Posterior vena cava (tissue), 2 donors: ENCODE results near the gene ATP11B. TPM values are rescaled to one million over a fixed set of nuclear protein-coding genes. Genes with fewer than 3 reads are reported as not detected.

ENCODE experiments used
- DNase-seq: peaks from one replicate; pipeline ENCODE4 v3.0.0-alpha.2; 2020; ENCODE audit warnings: low spot score
- intact Hi-C, 2 donors: fragments of 100-400 bp; cut with DNase I; formaldehyde crosslinking; loops; one replicate each; pipeline versions ENCODE4 v1.14.1 to v1.14.2; 2022 to 2023
- long read RNA-seq, 2 donors: library from polyadenylated mRNA; unstranded; transcript quantifications; one replicate each; pipeline ENCODE4 v2.0.0, GENCODE V29; 2020 to 2021
- total RNA-seq, 2 donors: library from RNA; stranded (reverse); fragmentation: NEBNext Ultra II Directional; extraction: Animal tissue kit (Norgen Biotek cat#: 25700); gene quantifications; one replicate each; pipeline ENCODE4 v1.2.1, GENCODE V29; 2021
- donor health status: DM: yes; HTN: yes; CAD: no.
- donor health status: DM: yes; HTN: yes; CAD: no.

Gene ATP11B
- 10 to 100 TPM; 44.3 to 57.6 TPM for total RNA-seq
- long read RNA-seq, donor 1, full-length matches to known transcripts = 1 of 10 reads
- long read RNA-seq, donor 1, partial matches to known transcripts = 3 of 10 reads
- long read RNA-seq, donor 1, other reads (novel, unspliced or antisense) = 6 of 10 reads
- long read RNA-seq, donor 2, partial matches to known transcripts = 0 of 2 reads
- long read RNA-seq, donor 2, other reads (novel, unspliced or antisense) = 2 of 2 reads

DNA sequence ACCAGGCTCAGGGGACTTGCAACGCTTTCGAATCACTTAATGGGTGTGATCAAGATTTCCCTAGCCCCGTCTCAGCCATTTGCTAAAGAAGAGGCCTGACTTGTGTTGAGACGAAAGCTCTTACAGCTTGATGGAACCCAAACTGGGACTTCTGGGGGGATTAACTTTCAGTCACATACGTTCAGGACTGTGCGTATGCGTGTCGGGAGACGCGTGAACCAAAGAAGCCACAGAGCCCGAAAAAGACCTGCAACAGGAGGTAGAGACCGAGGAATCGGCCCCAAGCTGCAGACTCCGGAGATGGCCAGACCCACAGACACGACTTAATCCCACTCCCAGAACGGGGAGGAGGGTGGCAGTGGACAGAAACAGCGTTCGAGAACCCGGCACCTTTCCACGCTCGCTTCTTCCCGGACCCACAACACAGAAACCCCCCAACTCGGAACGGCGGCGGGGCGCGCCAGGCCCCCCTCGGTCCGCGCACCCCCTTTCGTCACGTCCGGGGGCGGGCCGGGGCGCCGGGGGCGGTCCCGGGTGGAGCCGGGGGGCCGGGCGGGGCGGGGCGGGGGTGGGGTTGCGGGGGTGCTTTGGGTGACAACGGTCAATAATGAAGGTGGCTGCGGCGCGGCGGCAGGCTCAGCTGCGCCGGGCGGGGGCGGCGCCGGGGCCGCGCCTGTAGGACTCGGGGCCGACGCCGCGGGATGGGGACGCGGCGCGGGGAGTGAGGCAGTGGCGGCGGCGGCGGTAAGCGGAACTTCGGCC is at the start of gene ATP11B:
TSS of gene ATP11B (plus strand) at position 604 of the 762 bp plus-strand sequence. CDS start 256 bp downstream, outside the sequence.
- DNase-seq = peak; percentile 91
- intact Hi-C loops = no loop called here

- no peak for DNase-seq
- intact Hi-C loops = no loop called here
Measured at GRCh38 chr3:182746959-182747358, 46.3 kb upstream of the ATP11B start.

DNA sequence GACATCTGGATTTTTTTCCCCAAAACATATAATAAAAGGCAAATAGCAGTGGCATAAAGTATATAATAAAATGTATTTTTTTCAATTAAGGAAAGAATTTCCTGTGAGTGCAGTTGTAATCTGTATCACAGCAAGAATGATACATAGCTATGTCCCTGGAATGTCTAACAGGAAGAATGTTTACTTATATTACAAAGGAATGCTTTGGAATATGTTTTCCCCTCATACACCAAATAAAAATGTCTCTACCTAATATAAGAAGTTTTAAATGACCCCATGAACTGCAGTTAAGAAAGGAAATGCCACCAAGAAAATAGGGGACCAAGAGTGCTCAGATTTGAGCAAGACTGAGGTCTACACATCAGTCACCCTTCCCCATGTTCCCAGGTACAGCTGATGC is 38.0 kb upstream of the ATP11B start:
- no peak for DNase-seq
- intact Hi-C loops = no loop called here

- intact Hi-C loops = no loop called here
Measured at GRCh38 chr3:182755712-182756111, 37.6 kb upstream of the ATP11B start.

GRCh38 chr3:182760576-182761164 is 32.6 kb upstream of the ATP11B start:
- intact Hi-C loops = no loop called here

More at GRCh38 chr3:182755712-182756111, 37.6 kb upstream of the ATP11B start:
- DNase-seq = no peak

GRCh38 chr3:182763896-182764295 is 29.4 kb upstream of the ATP11B start:
- intact Hi-C loops = no loop called here
- DNase-seq = no peak

More at GRCh38 chr3:182760576-182761164, 32.6 kb upstream of the ATP11B start:
- no peak for DNase-seq

DNA sequence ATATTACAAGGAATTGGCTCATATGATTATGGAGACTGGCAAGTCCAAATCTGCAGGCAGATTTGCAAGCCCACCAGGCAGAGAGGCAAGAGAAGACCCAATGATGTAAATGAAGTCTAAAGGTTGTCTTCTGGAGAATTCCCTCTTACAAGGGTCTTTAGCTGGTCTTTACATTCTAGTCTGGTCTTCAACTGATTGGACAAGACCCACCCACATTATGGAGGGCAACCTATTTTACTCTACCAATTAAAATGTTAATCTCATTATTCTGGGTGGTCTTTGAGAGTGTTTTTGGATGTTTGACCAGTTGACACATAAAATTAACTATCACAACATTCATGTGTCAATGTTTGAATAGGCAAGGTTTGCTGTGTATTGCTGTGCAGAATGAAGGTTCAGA is 28.0 kb upstream of the ATP11B start:
- intact Hi-C loops = no loop called here
- DNase-seq = no peak

GRCh38 chr3:182766099-182766498 is 27.2 kb upstream of the ATP11B start:
- intact Hi-C loops = no loop called here
- DNase-seq = no peak

DNA sequence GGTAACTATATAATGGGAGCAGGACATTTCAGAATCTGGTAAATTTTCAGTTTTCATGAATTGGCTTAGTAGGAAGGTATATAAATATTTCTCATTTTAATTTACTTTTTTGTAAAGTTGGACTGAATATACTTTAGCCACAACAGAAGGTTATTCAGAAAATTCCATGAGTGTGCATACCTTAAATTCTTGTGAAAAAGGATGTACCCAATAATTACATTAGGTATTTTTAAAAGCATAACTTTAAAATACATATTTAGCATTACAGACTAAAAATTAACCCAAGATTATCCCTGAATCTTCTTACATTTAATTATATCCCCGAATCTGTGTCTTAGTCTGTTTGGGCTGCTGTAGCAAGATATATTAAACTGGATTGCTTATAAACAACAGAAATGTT is 24.9 kb upstream of the ATP11B start:
- intact Hi-C loops = no loop called here
- DNase-seq = no peak

DNA sequence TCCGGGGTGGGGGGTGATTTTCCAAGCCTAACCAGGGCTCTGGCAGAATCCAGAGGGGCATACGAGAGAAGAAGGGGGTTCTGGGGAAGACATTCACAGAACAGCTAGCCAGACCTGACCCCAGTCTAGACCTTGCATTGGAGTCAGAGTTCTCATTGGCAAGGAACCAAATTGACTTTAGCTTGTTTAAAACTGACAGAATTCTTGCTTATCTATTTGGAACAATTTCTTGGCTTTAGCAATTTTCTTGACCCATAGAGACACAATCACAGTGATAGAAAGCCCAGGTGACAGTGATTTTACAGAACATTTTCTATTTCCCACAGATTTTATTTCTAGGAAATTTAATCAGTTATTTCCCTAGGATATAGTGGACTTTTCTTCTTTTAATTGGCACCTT is 23.6 kb upstream of the ATP11B start:
- DNase-seq = no peak
- intact Hi-C loops = no loop called here

DNA sequence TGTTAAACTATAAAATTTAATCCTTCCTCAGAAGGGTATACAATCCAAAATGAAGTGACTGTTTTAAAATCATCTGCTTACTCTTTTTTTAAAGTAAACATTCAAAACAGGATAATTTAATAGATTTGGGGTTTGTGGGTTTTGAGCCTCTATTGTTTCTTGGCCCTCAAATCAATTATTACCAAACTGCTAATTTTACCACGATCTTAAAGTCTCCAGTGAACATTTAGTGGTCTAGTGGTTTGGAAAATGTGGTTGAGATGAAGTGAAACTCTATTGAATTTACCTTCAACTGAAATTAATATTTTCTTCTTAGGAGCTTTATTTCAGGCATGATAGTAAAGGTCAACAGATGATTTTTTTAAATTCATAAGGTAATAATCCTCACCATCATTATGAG is 11.2 kb upstream of the ATP11B start:
- no peak for DNase-seq
- intact Hi-C loops = no loop called here

DNA sequence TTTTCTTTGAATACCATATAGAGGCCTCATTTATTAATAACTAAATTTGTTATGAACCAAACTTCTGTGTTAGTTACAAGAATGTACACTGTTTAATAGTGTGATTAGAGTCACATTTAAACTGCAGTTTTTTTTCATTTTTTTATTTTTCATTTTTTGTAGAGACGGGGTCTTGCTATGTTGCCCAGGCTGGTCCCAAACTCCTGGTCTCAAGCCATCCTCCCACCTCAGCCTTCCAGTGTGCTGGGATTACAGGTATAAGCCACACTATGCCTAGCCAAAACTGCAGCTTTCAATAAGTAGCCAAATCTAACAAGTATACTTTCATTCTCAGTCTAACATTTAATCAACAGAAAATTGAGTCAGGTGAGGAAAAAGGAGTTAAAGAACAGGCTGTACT is 10.2 kb upstream of the ATP11B start:
- intact Hi-C loops = no loop called here

DNA sequence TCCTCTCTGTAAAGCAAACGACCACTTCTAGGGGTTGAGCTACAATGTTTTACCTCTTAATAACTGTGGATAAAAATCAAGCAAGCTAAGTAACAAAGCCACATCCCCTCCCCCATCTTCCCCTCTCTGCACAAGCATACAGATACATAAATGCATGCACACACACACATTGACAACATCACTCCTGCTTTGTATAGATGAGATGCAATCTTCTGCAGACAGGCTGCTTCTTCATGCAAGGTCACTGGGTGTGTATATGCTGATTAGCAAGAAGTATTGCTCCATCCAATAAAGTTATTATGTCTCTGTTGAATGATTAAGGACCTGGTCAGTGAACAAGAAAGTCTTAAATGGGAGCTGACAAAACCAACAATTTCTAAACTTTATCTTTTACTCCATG is 8.8 kb upstream of the ATP11B start:
- no peak for DNase-seq

More for the DNA sequence above, 10.2 kb upstream of the ATP11B start:
- DNase-seq = no peak

DNA sequence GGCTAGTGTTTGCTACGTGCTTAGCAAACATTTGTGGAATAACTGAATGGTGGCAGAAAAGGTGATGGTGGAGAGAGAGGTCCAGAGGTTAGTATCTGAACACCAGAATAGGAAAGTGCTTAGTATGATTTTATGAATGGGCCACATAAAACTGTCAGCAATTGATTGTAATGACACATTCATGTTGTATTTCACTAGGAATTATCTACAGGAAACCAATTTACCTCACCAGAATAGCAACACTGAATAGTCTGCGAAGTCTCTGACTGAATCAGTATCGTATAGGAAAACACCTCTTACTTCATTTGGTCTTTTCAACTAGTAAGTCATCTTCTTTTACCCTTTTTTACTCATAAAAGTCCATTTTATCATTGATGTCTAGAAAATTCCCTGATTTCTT is 8.2 kb upstream of the ATP11B start:
- no peak for DNase-seq
- intact Hi-C loops = no loop called here

More for the DNA sequence above, 8.8 kb upstream of the ATP11B start:
- intact Hi-C loops = no loop called here

DNA sequence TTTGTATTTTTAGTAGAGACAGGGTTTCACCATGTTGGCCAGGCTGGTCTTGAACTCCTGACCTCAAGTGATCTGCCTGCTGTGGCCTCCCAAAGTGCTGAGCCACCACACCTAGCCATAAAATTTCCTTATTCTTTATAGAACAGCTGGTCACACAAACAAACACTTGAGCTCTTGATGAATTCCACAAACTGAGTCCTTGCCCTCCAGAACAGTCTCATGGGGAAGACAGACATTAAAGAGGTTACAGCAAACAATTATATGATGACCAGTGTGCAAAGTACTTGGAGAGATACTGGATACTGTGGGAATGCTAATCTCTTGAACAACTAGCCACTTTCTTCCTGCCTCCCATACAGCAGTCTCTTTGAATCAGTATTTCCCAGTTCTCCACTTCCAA is 7.5 kb upstream of the ATP11B start:
- intact Hi-C loops = no loop called here
- no peak for DNase-seq

DNA sequence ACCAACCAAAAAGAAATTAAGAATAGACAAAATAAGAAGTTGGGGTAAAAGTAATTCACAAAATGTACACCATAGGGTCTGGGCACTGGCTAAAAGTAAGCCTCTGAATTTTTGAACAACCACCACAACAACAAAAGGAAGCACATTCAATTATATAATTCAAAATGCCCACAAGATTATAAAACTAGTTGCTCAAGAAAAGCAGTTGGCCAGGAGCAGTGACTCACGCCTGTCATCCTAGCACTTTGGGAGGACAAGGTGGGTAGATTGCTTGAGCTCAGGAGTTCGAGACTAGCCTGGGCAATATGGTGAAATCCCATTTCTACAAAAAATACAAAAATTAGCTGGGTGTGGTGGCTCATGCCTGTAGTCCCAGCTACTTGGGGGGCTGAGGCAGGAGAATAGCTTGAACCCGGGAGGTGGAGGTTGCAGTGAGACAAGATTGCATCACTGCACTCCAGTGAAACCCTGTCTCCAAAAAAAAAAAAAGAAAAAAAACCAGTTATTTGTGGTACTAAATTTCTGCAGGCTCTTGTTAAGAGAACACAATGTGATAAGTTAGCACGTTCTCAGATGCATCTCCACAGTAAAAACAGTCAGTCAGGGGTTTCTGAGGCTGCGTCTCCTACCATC is 6.6 kb upstream of the ATP11B start:
- intact Hi-C loops = no loop called here
- DNase-seq = no peak

- DNase-seq = no peak
- intact Hi-C loops = no loop called here
Measured at GRCh38 chr3:182787302-182788036, 5.8 kb upstream of the ATP11B start.

- intact Hi-C loops = no loop called here
Measured at GRCh38 chr3:182789371-182789770, 3.9 kb upstream of the ATP11B start.

DNA sequence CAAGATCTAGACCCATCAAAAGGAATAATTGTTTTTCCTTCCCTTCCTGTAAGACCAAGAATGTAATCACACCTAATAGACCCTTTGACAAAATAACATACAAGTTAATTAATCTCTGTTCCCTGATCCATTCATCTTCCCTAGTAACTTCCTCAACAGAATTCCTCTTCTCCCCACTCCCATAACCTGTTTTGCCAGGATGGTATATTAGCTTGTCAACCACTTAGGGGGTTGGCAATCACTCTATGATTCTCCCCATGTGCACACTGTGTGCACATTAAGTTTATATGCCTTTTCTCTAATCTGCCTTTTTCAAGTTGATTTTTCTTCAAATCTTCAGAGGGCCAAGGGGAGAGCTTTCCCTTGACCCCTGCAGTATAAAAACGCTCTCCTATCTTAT is 2.7 kb upstream of the ATP11B start:
- intact Hi-C loops = no loop called here
- DNase-seq = no peak

More at GRCh38 chr3:182789371-182789770, 3.9 kb upstream of the ATP11B start:
- DNase-seq = no peak
